Kidney (tissue), 14 donors: ENCODE measurements around the gene MAGI1. TPM values are rescaled to one million over a fixed set of nuclear protein-coding genes. Genes with fewer than 3 reads are reported as not detected.

Experiments used
- DNase-seq, 5 donors: peaks; one replicate each; pipeline ENCODE4 v3.0.0-alpha.2; 2013 to 2020
- FAIRE-seq: peaks from 2 replicates; lab custom pipeline; 2012; peaks lifted over from hg19 to GRCh38; lab: Jason Lieb, UNC
- H3K27ac ChIP-seq, 2 donors: one replicate each; pipeline ENCODE4 v1.7.0; 2013; ENCODE audit warnings: low read depth in 2 of 2, low read length in 2 of 2, inconsistent platforms in 1 of 2
- H3K27me3 ChIP-seq: one replicate; pipeline ENCODE4 v1.7.1; 2013; ENCODE audit warnings: low read length, inconsistent platforms; ENCODE audit not compliant: control insufficient read depth, insufficient read depth
- H3K36me3 ChIP-seq, 3 donors: one replicate each; pipeline versions ENCODE4 v1.7.0 to v1.7.1; 2013; ENCODE audit warnings: low read length in 3 of 3, control low read depth in 1 of 3, inconsistent platforms in 1 of 3; ENCODE audit not compliant: insufficient read depth in 3 of 3, control insufficient read depth in 2 of 3
- H3K4me1 ChIP-seq, 3 donors: one replicate each; pipeline versions ENCODE4 v1.7.0 to v1.7.1; 2013; ENCODE audit warnings: low read length in 3 of 3, inconsistent platforms in 1 of 3, low read depth in 1 of 3; ENCODE audit not compliant: control insufficient read depth in 2 of 3, insufficient read depth in 2 of 3
- H3K4me3 ChIP-seq, 3 donors: one replicate each; pipeline versions ENCODE4 v1.7.0 to v1.8.1; 2013; ENCODE audit warnings: low read length in 3 of 3, control low read depth in 1 of 3, inconsistent platforms in 1 of 3
- H3K9ac ChIP-seq, 3 donors: one replicate each; pipeline versions ENCODE4 v1.7.0 to v1.7.1; 2013; ENCODE audit warnings: low read length in 3 of 3, control low read depth in 1 of 3, inconsistent platforms in 1 of 3
- H3K9me3 ChIP-seq, 3 donors: one replicate each; pipeline versions ENCODE4 v1.7.0 to v1.7.1; 2013; ENCODE audit warnings: low read length in 3 of 3, control low read depth in 1 of 3, inconsistent platforms in 1 of 3; ENCODE audit not compliant: control insufficient read depth in 2 of 3, insufficient read depth in 1 of 3
- CTCF ChIP-seq: IDR thresholded peaks from 3 replicates; pipeline ENCODE4 v1.5.1; 2012; ENCODE audit warnings: mild to moderate bottlenecking, moderate library complexity, borderline replicate concordance; ENCODE audit not compliant: insufficient read depth; ENCODE audit errors: extremely low read depth
- intact Hi-C: fragments of 100-400 bp; cut with DNase I; formaldehyde crosslinking; loops from one replicate; pipeline ENCODE4 v1.11.1; 2022
- polyA plus RNA-seq: library from polyadenylated mRNA; stranded (reverse); fragments of 350-450 nt; fragmentation: Illumina TruSeq; extraction: RNeasy Lipid Tissue Mini Kit (QIAGEN cat#74804); gene quantifications from one replicate; pipeline ENCODE4 v1.2.3, GENCODE V29; 2014; ENCODE audit warnings: low read depth, low replicate concordance; ENCODE audit not compliant: insufficient read depth
- total RNA-seq: library from RNA; stranded (reverse); fragmentation: NEBNext Ultra II Directional; extraction: Animal tissue kit (Norgen Biotek cat#: 25700); gene quantifications from one replicate; pipeline ENCODE4 v1.2.1, GENCODE V29; 2021
- donor health status: control.
- donor health status: control.
- donor health status: control.
- donor health status: control.
- donor health status: control.
- donor health status: DM: yes; HTN: yes; CAD: no.
- donor health status: Normal renal cell carcinoma (clear cell type).

MAGI1 gene
- total and polyA plus RNA-seq, 2 donors from 2014 or later = 8.2 to 42.8 TPM

GRCh38 chr3:65581313-65581712 lies 457.4 kb downstream of the MAGI1 start:
- no peak overlapping the region for H3K9ac ChIP-seq
- no peaks in the 10 kb centered on the region for H3K27me3 ChIP-seq
- H3K27ac ChIP-seq = no peak overlapping the region
- DNase-seq (no peak), FAIRE-seq (no peak)
- no peaks in the 10 kb centered on the region for H3K9me3 ChIP-seq
- H3K4me3 ChIP-seq = no peak overlapping the region
- no peaks in the 10 kb centered on the region for H3K36me3 ChIP-seq
- intact Hi-C loops = no loop called here
- TF ChIP-seq CTCF = no peak
- H3K4me1 ChIP-seq = peaks cover 0 to 8% (median 0%) of the 10 kb centered on the region in 3 donors

GRCh38 chr3:65578861-65579260 lies 459.9 kb downstream of the MAGI1 start:
- DNase-seq = no peak
- FAIRE-seq = no peak
- H3K4me3 ChIP-seq = no peak overlapping the region
- peaks cover 0 to 5% (median 0%) of the 10 kb centered on the region in 3 donors for H3K4me1 ChIP-seq
- intact Hi-C loops = no loop called here
- no peaks in the 10 kb centered on the region for H3K9me3 ChIP-seq
- no peaks in the 10 kb centered on the region for H3K27me3 ChIP-seq
- TF ChIP-seq CTCF = no peak
- H3K36me3 ChIP-seq = no peaks in the 10 kb centered on the region
- no peak overlapping the region for H3K9ac ChIP-seq
- H3K27ac ChIP-seq = no peak overlapping the region

- intact Hi-C loops = no loop called here
- no peak for DNase-seq
- no peak for TF ChIP-seq CTCF
- H3K9me3 ChIP-seq = no peaks in the 10 kb centered on the region
- H3K4me3 ChIP-seq = no peak overlapping the region
- no peaks in the 10 kb centered on the region for H3K27me3 ChIP-seq
- no peaks in the 10 kb centered on the region for H3K4me1 ChIP-seq
- H3K27ac ChIP-seq = no peak overlapping the region
- no peak for FAIRE-seq
- no peak overlapping the region for H3K9ac ChIP-seq
- no peaks in the 10 kb centered on the region for H3K36me3 ChIP-seq
Measured at GRCh38 chr3:65577843-65578430, 460.8 kb downstream of the MAGI1 start.

- Histone ChIP-seq H3K9ac (no peak overlapping the region), H3K36me3 (no peaks in the 10 kb centered on the region), H3K4me3 (no peak overlapping the region), H3K27me3 (no peaks in the 10 kb centered on the region), H3K4me1 (no peaks in the 10 kb centered on the region), H3K27ac (no peak overlapping the region), H3K9me3 (no peaks in the 10 kb centered on the region)
- no peak for TF ChIP-seq CTCF
- intact Hi-C loops = no loop called here
- DNase-seq = no peak
- no peak for FAIRE-seq
Measured at GRCh38 chr3:65576966-65577365, 461.8 kb downstream of the MAGI1 start.
